ENCODE results near the gene PNPO. TPM values are rescaled to one million over a fixed set of nuclear protein-coding genes. Genes with fewer than 3 reads are reported as not detected.

Gene PNPO
- total RNA-seq = 20.4 and 26.9 TPM in 2 replicates

DNA sequence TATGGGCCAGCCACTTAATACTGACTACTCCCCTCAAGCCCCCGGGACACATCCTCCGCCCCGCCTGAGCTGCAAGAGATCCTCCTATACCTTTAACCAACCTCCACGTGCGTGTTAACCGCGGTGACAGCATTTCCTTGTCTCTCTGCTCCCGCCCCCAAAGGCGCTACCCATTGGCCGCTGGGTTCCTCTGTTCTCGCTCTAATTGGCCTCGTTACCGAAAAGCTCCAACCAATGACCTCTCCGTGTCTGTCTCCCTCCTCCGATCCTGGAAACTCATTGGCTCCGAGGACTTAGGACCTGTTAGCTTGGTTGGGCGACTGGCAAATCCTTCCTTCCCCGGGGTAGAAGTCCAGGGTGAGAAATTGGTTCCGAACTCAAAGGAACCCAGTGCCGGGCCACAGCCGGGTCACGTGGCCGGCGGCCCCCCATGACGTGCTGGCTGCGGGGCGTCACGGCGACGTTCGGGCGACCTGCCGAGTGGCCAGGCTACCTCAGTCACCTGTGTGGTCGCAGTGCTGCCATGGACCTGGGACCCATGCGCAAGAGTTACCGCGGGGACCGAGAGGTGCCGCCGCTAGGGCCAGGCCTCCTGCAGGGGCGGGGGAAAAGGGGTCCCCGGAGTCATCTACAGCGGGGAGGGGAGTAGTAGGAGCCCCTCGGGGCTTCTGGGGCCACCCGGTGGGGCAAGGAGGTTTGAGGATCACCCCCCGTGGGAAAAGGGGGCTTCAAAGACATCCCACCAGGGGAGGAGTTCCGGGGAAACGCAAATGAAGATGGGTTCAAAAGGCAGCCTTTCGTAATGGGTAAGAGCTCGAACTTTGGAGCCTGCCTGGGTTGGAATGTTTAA is at the start of gene PNPO:
Gene PNPO (plus strand): TSS at position 326 of the 850 bp plus-strand sequence. CDS start 105 bp downstream, at position 431.

DNA sequence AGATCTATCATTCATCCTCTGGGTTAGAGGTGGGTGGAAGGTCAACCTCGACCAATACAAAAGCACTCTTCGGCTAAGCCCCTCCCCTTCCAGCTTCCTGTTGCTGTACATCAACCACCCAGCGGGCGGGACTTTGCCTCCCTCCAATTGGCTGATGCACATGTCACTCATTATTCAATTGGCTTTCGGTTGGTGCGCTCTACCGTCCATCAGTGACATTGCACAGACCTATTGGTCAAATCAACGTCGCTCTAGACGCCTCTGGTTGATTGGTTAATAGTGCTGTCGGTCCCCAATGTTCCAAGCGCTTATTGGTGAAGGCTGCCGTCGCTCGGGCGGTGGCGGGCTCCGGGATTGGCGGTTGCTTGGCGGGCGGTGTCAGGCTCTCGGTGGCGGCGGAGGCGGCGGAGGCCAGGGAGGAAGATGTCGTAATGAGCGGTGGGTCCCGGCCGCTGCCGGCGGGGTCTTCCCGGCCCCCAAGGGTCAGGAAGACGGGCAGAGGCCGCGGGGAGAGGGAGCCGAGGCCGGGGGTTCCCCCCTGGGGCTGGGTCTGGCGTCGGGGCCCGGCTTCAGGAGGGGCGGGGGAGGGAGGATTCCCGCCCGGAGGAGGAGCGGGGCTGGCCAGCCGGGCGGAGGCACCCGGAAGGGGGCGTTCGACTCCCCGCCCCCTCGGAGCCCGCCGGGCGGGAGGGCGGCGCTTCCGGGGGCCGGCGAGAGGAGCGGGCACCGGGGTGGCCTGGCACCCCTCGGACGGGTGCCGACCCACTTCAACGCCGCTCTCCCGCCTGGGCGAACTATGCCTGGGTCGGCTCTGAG is 45.3 kb upstream of the PNPO start, which contains the start of gene SP2:
Gene SP2 (plus strand): TSS at position 381 of the 816 bp plus-strand sequence. CDS start 51 bp downstream, at position 432.

DNA sequence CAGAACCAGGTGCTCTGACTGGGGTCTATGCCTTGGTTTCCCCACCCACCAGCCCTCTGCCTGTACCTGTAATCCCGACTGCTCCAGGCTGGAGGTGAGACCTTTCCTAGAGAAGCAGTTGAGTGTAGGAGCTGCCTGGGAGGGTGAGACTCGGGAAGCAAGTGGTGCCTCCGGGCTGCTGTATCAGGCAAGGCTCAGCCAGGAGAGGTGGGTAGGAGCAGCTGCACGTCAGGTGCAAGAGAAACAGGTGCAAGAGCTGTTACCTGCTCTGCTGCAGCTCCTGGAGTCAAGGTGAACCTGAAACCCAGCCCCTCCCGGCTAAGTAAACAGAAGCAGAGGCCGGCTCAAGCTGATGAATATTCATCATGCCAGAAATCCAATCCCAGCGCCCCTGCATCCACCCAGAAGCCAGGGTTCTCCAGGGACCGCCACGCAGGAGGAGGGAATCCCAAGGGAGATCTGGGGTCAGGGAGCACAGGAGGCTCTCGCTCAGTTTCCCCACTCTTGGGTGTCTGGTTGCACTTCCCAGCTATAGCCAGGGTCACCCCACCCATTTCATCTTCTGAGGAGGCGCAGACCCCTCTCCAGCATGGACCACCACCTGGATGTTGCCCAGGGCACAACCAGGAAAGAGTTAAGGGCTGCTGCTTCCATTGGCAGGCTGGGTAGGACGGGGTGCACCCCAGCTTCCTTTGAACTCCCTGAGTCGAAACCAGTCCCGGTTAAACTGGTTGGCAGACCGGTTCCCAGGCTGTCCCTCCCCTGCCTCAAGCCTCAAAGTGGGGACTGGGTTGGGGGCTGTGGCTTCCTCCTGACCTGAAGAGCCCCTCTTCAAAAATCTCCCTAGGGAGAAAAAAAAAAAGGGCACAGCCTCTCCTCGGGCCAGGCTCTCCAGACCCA is 16.5 kb downstream of the PNPO start, which contains the start of gene PRR15L:
Gene PRR15L (minus strand): TSS at position 293 of the 900 bp plus-strand sequence. CDS start 4,649 bp downstream, outside the sequence.

DNA sequence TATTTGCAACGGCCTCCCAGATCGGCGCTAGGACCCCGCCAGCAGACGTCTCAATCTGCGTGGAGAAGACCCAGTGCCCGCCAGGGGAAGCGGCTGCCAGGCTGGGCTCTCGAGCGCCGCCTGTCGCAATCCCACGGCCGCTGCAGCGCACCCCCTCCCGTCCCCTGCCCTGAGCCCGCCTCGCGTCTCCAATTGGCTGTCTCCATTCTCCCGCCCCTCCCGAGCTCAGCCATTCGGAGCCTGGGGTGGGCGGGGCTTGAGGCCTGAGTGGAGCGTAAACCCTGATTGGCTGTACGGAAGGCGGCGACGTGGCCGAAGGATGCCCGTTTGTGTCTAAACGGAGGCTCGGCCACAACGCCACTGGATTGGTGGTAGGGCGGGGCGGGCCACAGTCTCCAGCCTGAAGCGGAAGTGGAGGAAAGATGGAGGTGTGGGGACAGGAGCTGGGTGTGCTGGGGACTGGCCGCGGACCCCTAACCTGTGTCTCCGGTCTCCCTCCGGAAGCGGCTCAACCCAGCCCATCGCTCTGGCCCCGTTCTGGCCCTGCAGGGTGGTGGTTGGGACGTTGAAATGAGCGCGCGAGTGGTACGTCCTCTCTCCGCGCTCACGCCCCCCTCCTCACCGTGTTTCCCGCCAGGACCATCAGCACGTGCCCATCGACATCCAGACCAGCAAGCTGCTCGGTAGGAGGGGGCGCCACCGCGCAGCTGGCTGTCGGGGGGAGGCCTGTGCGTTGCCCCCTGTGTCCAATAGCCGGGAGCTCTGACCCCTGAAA is 29.5 kb downstream of the PNPO start, which contains the start of gene CDK5RAP3:
Gene CDK5RAP3 (plus strand): TSS at position 389 of the 775 bp plus-strand sequence. CDS start 34 bp downstream, at position 423.

Other genes starting within 250 kb of the PNPO start
- gene TBKBP1, start 247.4 kb upstream of the PNPO start, total RNA-seq = 5.5 and 25.1 TPM in 2 replicates
- not detected in 2 replicates for gene TBX21, start 208.3 kb upstream of the PNPO start, total RNA-seq
- 5.0 and 9.9 TPM in 2 replicates for gene OSBPL7, start 119.8 kb upstream of the PNPO start, total RNA-seq
- gene MRPL10, start 110.0 kb upstream of the PNPO start, total RNA-seq = 27.9 and 39.9 TPM in 2 replicates
- gene LRRC46, start 109.9 kb upstream of the PNPO start, total RNA-seq = not detected in 2 replicates
- gene SCRN2, start 100.3 kb upstream of the PNPO start, total RNA-seq = 15.2 and 17.1 TPM in 2 replicates
- 0.16 TPM in 1 of 2 replicates, not detected in the other for gene SP6, start 90.4 kb upstream of the PNPO start, total RNA-seq
- gene SP2, start 45.3 kb upstream of the PNPO start, total RNA-seq = 0.54 and 2.1 TPM in 2 replicates
- gene PRR15L, start 16.3 kb downstream of the PNPO start, total RNA-seq = not detected in 2 replicates
- 46.3 and 58.3 TPM in 2 replicates for gene CDK5RAP3, start 29.5 kb downstream of the PNPO start, total RNA-seq
- 46.8 and 64.2 TPM in 2 replicates for gene COPZ2, start 96.2 kb downstream of the PNPO start, total RNA-seq
- gene NFE2L1, start 106.8 kb downstream of the PNPO start, total RNA-seq = 87.9 and 113 TPM in 2 replicates
- 31.1 and 33.2 TPM in 2 replicates for gene CBX1, start 159.9 kb downstream of the PNPO start, total RNA-seq
- gene SNX11, start 166.2 kb downstream of the PNPO start, total RNA-seq = 8.3 and 11.8 TPM in 2 replicates